SK-N-SH (cell line): ENCODE results near the gene MCUB.
"Not testable (repeated sequence)": the region's sequence is repeated elsewhere in the genome, so short reads cannot be mapped to it uniquely, and the experiment has no call there.

Source experiments
- EP300 ChIP-seq, 2 experiments: IDR thresholded peaks; 2 replicates each; pipeline versions ENCODE4 v1.4.0 to v1.6.1; 2012; ENCODE audit warnings: borderline replicate concordance in 1 of 2, low read depth in 1 of 2, low read length in 1 of 2
- MEF2A ChIP-seq: IDR thresholded peaks from 2 replicates; pipeline ENCODE4 v1.4.0; 2012; ENCODE audit warnings: low read depth, borderline replicate concordance
- MXI1 ChIP-seq: IDR thresholded peaks from 2 replicates; pipeline ENCODE4 v1.6.1; 2012; ENCODE audit warnings: mild to moderate bottlenecking, low read depth, low read length, improper control_type of control experiment
- NRF1 ChIP-seq: IDR thresholded peaks from 2 replicates; pipeline ENCODE4 v1.6.1; 2012; ENCODE audit warnings: low read depth, mild to moderate bottlenecking, low read length
- RCOR1 ChIP-seq: fragments of 150-350 bp; IDR thresholded peaks from 2 replicates; pipeline ENCODE4 v1.6.1; 2017; ENCODE audit warnings: antibody characterized with exemption, low read length
- TAF1 ChIP-seq: IDR thresholded peaks from 2 replicates; pipeline ENCODE4 v1.6.1; 2012; ENCODE audit warnings: low read depth, mild to moderate bottlenecking, low read length, moderate library complexity, borderline replicate concordance
- TF ChIP-seq, protein P1 (sequence below): fragments of 150-350 bp; IDR thresholded peaks from 2 replicates; pipeline ENCODE4 v1.6.1; 2017; ENCODE audit warnings: antibody characterized with exemption, low read length, low read depth, borderline replicate concordance
- TF ChIP-seq, protein P2 (sequence below): fragments of 200-600 bp; sonication (generic); IDR thresholded peaks from 2 replicates; pipeline ENCODE4 v1.6.1; 2017; ENCODE audit warnings: antibody characterized with exemption, mild to moderate bottlenecking, moderate library complexity
- TF ChIP-seq, protein P3 (sequence below): IDR thresholded peaks from 2 replicates; pipeline ENCODE4; 2012
- TF ChIP-seq, protein P4 (sequence below): IDR thresholded peaks from 2 replicates; pipeline ENCODE4 v1.4.0; 2012; ENCODE audit warnings: low read depth, borderline replicate concordance
- TF ChIP-seq, protein P5 (sequence below): IDR thresholded peaks from 2 replicates; pipeline ENCODE4 v1.4.0; 2012; ENCODE audit warnings: low read depth, borderline replicate concordance
- TF ChIP-seq, protein P6 (sequence below): IDR thresholded peaks from 2 replicates; pipeline ENCODE4 v1.6.1; 2012; ENCODE audit warnings: mild to moderate bottlenecking, low read depth, low read length, moderate library complexity

DNA sequence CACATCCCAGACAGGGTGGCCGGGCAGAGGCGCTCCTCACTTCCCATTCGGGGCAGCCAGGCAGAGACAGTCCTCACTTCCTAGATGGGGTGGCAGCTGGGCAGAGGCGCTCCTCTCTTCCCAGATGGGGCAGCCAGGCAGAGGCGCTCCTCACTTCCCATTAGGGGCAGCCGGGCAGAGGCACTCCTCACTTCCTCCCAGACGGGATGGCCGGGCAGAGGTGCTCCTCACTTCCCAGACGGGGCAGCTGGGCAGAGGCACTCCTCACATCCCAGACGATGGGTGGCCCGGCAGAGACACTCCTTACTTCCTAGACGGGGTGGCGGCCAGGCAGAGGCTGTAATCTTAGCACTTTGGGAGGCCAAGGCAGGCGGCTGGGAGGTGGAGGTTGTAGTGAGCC lies 118.9 kb downstream of the MCUB start:
- TF ChIP-seq EP300 (IDR thresholded peaks at IDR 0.05; ENCODE audit: borderline replicate concordance in 1 of 2, low read depth in 1 of 2, low read length in 1 of 2); NRF1; MEF2A; RCOR1; TAF1; MXI1: not testable (repeated sequence)
- TF ChIP-seq, protein P1, sequence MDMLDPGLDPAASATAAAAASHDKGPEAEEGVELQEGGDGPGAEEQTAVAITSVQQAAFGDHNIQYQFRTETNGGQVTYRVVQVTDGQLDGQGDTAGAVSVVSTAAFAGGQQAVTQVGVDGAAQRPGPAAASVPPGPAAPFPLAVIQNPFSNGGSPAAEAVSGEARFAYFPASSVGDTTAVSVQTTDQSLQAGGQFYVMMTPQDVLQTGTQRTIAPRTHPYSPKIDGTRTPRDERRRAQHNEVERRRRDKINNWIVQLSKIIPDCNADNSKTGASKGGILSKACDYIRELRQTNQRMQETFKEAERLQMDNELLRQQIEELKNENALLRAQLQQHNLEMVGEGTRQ = not testable (repeated sequence)
- TF ChIP-seq, protein P2, sequence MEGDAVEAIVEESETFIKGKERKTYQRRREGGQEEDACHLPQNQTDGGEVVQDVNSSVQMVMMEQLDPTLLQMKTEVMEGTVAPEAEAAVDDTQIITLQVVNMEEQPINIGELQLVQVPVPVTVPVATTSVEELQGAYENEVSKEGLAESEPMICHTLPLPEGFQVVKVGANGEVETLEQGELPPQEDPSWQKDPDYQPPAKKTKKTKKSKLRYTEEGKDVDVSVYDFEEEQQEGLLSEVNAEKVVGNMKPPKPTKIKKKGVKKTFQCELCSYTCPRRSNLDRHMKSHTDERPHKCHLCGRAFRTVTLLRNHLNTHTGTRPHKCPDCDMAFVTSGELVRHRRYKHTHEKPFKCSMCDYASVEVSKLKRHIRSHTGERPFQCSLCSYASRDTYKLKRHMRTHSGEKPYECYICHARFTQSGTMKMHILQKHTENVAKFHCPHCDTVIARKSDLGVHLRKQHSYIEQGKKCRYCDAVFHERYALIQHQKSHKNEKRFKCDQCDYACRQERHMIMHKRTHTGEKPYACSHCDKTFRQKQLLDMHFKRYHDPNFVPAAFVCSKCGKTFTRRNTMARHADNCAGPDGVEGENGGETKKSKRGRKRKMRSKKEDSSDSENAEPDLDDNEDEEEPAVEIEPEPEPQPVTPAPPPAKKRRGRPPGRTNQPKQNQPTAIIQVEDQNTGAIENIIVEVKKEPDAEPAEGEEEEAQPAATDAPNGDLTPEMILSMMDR = not testable (repeated sequence)
- TF ChIP-seq, protein P3, sequence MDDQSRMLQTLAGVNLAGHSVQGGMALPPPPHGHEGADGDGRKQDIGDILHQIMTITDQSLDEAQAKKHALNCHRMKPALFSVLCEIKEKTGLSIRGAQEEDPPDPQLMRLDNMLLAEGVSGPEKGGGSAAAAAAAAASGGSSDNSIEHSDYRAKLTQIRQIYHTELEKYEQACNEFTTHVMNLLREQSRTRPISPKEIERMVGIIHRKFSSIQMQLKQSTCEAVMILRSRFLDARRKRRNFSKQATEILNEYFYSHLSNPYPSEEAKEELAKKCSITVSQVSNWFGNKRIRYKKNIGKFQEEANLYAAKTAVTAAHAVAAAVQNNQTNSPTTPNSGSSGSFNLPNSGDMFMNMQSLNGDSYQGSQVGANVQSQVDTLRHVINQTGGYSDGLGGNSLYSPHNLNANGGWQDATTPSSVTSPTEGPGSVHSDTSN = not testable (repeated sequence)
- TF ChIP-seq, protein P4, sequence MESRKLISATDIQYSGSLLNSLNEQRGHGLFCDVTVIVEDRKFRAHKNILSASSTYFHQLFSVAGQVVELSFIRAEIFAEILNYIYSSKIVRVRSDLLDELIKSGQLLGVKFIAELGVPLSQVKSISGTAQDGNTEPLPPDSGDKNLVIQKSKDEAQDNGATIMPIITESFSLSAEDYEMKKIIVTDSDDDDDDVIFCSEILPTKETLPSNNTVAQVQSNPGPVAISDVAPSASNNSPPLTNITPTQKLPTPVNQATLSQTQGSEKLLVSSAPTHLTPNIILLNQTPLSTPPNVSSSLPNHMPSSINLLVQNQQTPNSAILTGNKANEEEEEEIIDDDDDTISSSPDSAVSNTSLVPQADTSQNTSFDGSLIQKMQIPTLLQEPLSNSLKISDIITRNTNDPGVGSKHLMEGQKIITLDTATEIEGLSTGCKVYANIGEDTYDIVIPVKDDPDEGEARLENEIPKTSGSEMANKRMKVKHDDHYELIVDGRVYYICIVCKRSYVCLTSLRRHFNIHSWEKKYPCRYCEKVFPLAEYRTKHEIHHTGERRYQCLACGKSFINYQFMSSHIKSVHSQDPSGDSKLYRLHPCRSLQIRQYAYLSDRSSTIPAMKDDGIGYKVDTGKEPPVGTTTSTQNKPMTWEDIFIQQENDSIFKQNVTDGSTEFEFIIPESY = not testable (repeated sequence)
- TF ChIP-seq, protein P5, sequence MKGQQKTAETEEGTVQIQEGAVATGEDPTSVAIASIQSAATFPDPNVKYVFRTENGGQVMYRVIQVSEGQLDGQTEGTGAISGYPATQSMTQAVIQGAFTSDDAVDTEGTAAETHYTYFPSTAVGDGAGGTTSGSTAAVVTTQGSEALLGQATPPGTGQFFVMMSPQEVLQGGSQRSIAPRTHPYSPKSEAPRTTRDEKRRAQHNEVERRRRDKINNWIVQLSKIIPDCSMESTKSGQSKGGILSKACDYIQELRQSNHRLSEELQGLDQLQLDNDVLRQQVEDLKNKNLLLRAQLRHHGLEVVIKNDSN = not testable (repeated sequence)
- TF ChIP-seq, protein P6, sequence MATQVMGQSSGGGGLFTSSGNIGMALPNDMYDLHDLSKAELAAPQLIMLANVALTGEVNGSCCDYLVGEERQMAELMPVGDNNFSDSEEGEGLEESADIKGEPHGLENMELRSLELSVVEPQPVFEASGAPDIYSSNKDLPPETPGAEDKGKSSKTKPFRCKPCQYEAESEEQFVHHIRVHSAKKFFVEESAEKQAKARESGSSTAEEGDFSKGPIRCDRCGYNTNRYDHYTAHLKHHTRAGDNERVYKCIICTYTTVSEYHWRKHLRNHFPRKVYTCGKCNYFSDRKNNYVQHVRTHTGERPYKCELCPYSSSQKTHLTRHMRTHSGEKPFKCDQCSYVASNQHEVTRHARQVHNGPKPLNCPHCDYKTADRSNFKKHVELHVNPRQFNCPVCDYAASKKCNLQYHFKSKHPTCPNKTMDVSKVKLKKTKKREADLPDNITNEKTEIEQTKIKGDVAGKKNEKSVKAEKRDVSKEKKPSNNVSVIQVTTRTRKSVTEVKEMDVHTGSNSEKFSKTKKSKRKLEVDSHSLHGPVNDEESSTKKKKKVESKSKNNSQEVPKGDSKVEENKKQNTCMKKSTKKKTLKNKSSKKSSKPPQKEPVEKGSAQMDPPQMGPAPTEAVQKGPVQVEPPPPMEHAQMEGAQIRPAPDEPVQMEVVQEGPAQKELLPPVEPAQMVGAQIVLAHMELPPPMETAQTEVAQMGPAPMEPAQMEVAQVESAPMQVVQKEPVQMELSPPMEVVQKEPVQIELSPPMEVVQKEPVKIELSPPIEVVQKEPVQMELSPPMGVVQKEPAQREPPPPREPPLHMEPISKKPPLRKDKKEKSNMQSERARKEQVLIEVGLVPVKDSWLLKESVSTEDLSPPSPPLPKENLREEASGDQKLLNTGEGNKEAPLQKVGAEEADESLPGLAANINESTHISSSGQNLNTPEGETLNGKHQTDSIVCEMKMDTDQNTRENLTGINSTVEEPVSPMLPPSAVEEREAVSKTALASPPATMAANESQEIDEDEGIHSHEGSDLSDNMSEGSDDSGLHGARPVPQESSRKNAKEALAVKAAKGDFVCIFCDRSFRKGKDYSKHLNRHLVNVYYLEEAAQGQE = not testable (repeated sequence)
